SK-N-MC (cell line): Measurements from ENCODE around the gene TEX55.
"Not testable (repeated sequence)": the region's sequence is repeated elsewhere in the genome, so short reads cannot be mapped to it uniquely, and the experiment has no call there.

ENCODE experiments used
- DNase-seq: peaks from one replicate; pipeline ENCODE4 v3.0.0-alpha.2; 2011; ENCODE audit warnings: low read depth, low spot score
- H3K27ac ChIP-seq: fragments of 200-600 bp; sonication (generic); 2 replicates; pipeline ENCODE4 v1.5.1; 2016; ENCODE audit warnings: mixed run types
- H3K36me3 ChIP-seq: fragments of 200-600 bp; sonication (generic); 2 replicates; pipeline ENCODE4 v1.6.1; 2017; ENCODE audit warnings: antibody characterized with exemption, low read length, mixed read lengths; ENCODE audit not compliant: insufficient read depth
- H3K4me3 ChIP-seq: fragments of 200-600 bp; sonication (generic); 2 replicates; pipeline ENCODE4 v1.5.1; 2016
- H3K9ac ChIP-seq: fragments of 200-600 bp; sonication (generic); 2 replicates; pipeline ENCODE4 v1.8.0; 2017; ENCODE audit warnings: mixed run types, mixed read lengths; ENCODE audit not compliant: insufficient read length
- H3K9me3 ChIP-seq: fragments of 200-600 bp; sonication (generic); 2 replicates; pipeline ENCODE4 v1.6.1; 2017; ENCODE audit warnings: low read depth, mild to moderate bottlenecking, antibody characterized with exemption, low read length, moderate library complexity, mixed read lengths
- EZH2 ChIP-seq: fragments of 200-600 bp; sonication (generic); IDR thresholded peaks from one replicate; pipeline ENCODE4 v1.6.1; 2017; ENCODE audit warnings: antibody characterized with exemption
- FOXP2 ChIP-seq: optimal IDR thresholded peaks from 2 replicates; pipeline ENCODE3; 2011; ENCODE audit warnings: mild to moderate bottlenecking, moderate library complexity; ENCODE audit not compliant: insufficient read depth; ENCODE audit errors: extremely low read length, control extremely low read depth
- POLR2AphosphoS5 ChIP-seq: IDR thresholded peaks from 2 replicates; pipeline ENCODE4 v1.6.1; 2012; ENCODE audit warnings: mild to moderate bottlenecking, low read depth, low read length, borderline replicate concordance

Gene TEX55

GRCh38 chr3:119145500-119146167 lies at the start of gene TEX55:
Gene TEX55, plus strand, starts transcription at chr3:119146165. Its CDS starts 25 bp downstream, at chr3:119146190.
- Histone ChIP-seq H3K9me3 (no peaks in the 10 kb centered on the region), H3K4me3 (no peak within 1 kb of the TSS), H3K36me3 (no peaks in the 10 kb centered on the region), H3K9ac (no peak within 1 kb of the TSS), H3K27ac (no peak within 1 kb of the TSS)
- DNase-seq = no peak
- TF ChIP-seq EZH2 (no peak), POLR2AphosphoS5 (no peak)

- no peak for TF ChIP-seq POLR2AphosphoS5
- no peak for TF ChIP-seq EZH2
- TF ChIP-seq FOXP2 = no peak
- no peaks in the 10 kb centered on the region for H3K9me3 ChIP-seq
- no peak for DNase-seq
- no peak overlapping the region for H3K27ac ChIP-seq
- H3K36me3 ChIP-seq = no peaks in the 10 kb centered on the region
- H3K4me3 ChIP-seq = no peak overlapping the region
- H3K9ac ChIP-seq = no peak overlapping the region
These were observed 48.0 kb upstream of the TEX55 start for GRCh38 chr3:119098003-119098402.

- no peak overlapping the region for H3K4me3 ChIP-seq
- no peak overlapping the region for H3K9ac ChIP-seq
- DNase-seq = no peak
- no peak for TF ChIP-seq EZH2
- TF ChIP-seq POLR2AphosphoS5 = no peak
- no peak for TF ChIP-seq FOXP2
- H3K9me3 ChIP-seq = no peaks in the 10 kb centered on the region
- no peak overlapping the region for H3K27ac ChIP-seq
- no peaks in the 10 kb centered on the region for H3K36me3 ChIP-seq
These were observed 47.2 kb upstream of the TEX55 start for GRCh38 chr3:119098619-119099222.

GRCh38 chr3:119099785-119100184 lies 46.2 kb upstream of the TEX55 start:
- no peaks in the 10 kb centered on the region for H3K9me3 ChIP-seq
- H3K9ac ChIP-seq = no peak overlapping the region
- H3K4me3 ChIP-seq = no peak overlapping the region
- DNase-seq = no peak
- TF ChIP-seq EZH2 (no peak), FOXP2 (no peak), POLR2AphosphoS5 (no peak)
- no peaks in the 10 kb centered on the region for H3K36me3 ChIP-seq
- H3K27ac ChIP-seq = no peak overlapping the region

DNA sequence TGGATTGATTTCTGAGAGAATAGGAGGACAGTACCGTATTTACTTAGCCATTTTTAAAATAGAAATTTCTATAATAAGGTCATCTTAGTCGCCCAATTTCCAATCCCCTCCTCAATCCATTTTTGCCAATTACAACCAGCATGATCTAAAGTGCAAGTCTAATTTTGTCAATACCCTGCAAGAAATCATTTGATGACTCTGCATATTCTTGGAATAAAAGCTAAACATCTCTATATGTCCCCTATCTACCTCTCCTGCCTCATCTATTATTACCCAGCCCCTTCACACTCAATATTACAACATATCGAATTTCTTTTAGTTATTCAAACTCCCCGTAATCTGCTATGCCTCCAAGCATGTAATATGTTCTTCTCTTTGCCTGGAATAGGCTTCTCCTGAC lies 41.9 kb upstream of the TEX55 start:
- Histone ChIP-seq H3K4me3 (no peak overlapping the region), H3K27ac (no peak overlapping the region), H3K9me3 (no peaks in the 10 kb centered on the region), H3K9ac (no peak overlapping the region), H3K36me3 (no peaks in the 10 kb centered on the region)
- TF ChIP-seq FOXP2 (no peak), POLR2AphosphoS5 (no peak), EZH2 (no peak)
- DNase-seq = no peak

DNA sequence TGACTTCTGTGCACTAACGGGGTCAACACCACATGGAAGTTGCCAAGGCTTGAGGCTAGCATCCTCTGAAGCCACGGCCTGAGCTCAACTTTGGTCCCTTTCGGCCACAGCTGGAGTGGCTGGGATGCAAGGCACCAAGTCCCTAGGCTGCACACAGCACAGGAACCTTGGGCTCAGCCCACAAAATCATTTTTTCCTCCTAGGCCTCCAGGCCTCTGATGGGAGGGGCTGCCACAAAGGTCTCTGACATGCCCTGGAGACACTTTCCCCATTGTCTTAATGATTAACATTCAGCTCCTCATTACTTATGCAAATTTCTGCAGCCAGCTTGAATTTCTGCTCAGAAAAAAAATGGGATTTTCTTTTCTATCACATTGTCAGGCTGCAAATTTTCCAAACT lies 27.6 kb upstream of the TEX55 start:
- H3K9ac ChIP-seq, DNase-seq, H3K36me3 ChIP-seq, H3K9me3 ChIP-seq, H3K4me3 ChIP-seq, H3K27ac ChIP-seq: not testable (repeated sequence)

- Histone ChIP-seq H3K36me3 (no peaks in the 10 kb centered on the region), H3K9ac (no peak overlapping the region), H3K27ac (no peak overlapping the region), H3K4me3 (no peak overlapping the region), H3K9me3 (no peaks in the 10 kb centered on the region)
- no peak for DNase-seq
- no peak for TF ChIP-seq POLR2AphosphoS5
- no peak for TF ChIP-seq EZH2
- no peak for TF ChIP-seq FOXP2
These were observed 25.5 kb upstream of the TEX55 start for GRCh38 chr3:119120480-119120879.

GRCh38 chr3:119122350-119122749 lies 23.6 kb upstream of the TEX55 start:
- H3K9ac ChIP-seq = no peak overlapping the region
- no peak overlapping the region for H3K27ac ChIP-seq
- H3K4me3 ChIP-seq = no peak overlapping the region
- no peak for DNase-seq
- no peak for TF ChIP-seq EZH2
- no peak for TF ChIP-seq FOXP2
- TF ChIP-seq POLR2AphosphoS5 = no peak
- H3K9me3 ChIP-seq = no peaks in the 10 kb centered on the region
- no peaks in the 10 kb centered on the region for H3K36me3 ChIP-seq

DNA sequence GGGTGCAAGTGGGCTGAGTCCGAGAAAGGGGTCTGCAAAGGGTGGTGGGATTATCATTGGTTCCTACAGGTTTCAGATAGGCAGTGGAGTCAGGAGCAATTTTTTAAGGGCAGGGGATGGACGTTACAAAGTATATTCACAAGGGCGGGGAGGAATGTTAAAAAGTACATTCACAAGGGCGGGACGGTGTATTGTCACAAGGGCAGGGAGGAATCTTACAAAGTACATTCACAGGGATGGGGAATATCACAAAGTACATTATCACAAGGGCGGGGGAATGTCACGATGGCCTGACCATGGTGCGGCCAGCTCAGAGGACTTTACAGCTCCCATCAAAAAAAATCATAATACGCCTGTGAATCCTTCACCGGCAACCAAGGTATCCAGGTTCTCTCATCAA lies 20.6 kb upstream of the TEX55 start:
- H3K4me3 ChIP-seq = no peak overlapping the region
- H3K9me3 ChIP-seq = no peaks in the 10 kb centered on the region
- no peak overlapping the region for H3K9ac ChIP-seq
- DNase-seq = no peak
- TF ChIP-seq EZH2 = no peak
- TF ChIP-seq FOXP2 = no peak
- no peak for TF ChIP-seq POLR2AphosphoS5
- H3K27ac ChIP-seq = no peak overlapping the region
- no peaks in the 10 kb centered on the region for H3K36me3 ChIP-seq
